Stimulated activated CD8-positive, alpha-beta memory T cell treated with anti-CD3 and anti-CD28 coated beads, Interleukin-15, amount 100 ng/mL, for 24 hours (primary cell): ENCODE data around the gene CD302.
"Not testable (repeated sequence)": the region's sequence is repeated elsewhere in the genome, so short reads cannot be mapped to it uniquely, and the experiment has no call there.

Experiments used
- DNase-seq: peaks from one replicate; pipeline ENCODE4 v3.0.0-alpha.2; 2020; ENCODE audit warnings: low read depth

CD302 gene

GRCh38 chr2:159793326-159793725 is 4.7 kb downstream of the CD302 start:
- no peak for DNase-seq

DNA sequence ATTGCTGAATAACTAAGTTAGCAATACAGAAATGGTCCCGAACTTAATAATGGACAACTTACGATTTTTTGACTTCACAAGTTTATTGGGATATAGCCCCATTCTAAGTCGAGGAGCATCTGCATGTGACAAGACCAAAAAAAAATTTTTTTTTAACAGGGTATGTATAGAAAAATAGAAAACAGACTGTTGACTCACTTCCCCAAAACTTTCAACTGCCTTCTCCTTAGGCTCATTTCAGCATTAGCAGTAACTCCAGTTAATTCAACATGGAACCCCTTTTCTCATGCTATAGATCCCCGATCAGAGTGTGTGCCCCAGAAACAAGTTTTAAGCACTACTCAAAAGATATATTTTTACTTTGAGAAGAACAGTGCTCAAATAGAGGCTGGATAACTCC is 5.4 kb downstream of the CD302 start:
- DNase-seq = no peak

DNA sequence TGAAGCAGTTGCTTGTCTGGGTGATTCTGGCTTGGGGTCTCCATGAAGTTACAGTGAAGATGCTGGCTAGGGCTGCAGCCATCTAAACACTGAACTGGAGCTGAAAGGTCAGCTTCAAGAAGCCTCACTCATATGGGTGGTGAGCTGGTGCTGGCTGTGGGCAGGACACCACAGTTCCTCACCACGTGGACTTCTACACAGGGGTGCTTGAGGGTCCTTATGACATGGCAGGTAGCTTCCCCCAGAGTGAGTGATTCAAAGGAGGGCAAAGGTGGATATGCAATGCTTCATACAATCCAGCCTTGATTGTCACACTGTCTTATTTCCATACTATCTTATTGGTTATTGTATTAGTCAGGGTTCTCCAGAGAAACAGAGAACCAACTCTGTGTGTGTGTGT is 6.0 kb downstream of the CD302 start:
- no peak for DNase-seq

GRCh38 chr2:159790323-159790722 is 7.7 kb downstream of the CD302 start:
- DNase-seq = no peak

GRCh38 chr2:159788253-159788652 is 9.8 kb downstream of the CD302 start:
- no peak for DNase-seq

GRCh38 chr2:159787647-159788046 is 10.4 kb downstream of the CD302 start:
- DNase-seq = not testable (repeated sequence)

GRCh38 chr2:159786938-159787337 is 11.1 kb downstream of the CD302 start:
- DNase-seq = no peak

GRCh38 chr2:159785195-159785594 is 12.8 kb downstream of the CD302 start:
- DNase-seq = no peak

GRCh38 chr2:159784744-159785143 is 13.3 kb downstream of the CD302 start:
- DNase-seq = not testable (repeated sequence)

GRCh38 chr2:159783556-159783955 is 14.5 kb downstream of the CD302 start:
- DNase-seq = no peak

- DNase-seq = no peak
Observed at GRCh38 chr2:159776321-159776720, 21.7 kb downstream of the CD302 start.

DNA sequence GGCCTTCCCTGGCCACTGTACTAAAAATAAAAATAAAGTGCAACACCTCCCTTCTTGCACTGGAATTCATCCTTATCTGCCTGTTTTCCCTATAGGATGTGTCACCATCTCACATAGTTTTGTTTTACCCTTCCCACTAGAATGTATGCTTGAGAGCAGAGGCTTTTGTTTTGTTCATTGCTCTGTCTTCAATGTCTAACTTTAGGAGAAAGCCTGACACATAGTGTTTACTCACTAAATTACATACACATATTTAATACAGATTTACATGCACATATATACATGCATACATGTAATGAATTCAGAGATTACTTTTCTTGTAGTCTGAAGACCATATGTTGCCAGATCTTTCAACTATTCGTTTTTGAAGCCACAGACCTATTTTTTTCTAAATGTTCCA is 23.0 kb downstream of the CD302 start:
- DNase-seq = no peak

DNA sequence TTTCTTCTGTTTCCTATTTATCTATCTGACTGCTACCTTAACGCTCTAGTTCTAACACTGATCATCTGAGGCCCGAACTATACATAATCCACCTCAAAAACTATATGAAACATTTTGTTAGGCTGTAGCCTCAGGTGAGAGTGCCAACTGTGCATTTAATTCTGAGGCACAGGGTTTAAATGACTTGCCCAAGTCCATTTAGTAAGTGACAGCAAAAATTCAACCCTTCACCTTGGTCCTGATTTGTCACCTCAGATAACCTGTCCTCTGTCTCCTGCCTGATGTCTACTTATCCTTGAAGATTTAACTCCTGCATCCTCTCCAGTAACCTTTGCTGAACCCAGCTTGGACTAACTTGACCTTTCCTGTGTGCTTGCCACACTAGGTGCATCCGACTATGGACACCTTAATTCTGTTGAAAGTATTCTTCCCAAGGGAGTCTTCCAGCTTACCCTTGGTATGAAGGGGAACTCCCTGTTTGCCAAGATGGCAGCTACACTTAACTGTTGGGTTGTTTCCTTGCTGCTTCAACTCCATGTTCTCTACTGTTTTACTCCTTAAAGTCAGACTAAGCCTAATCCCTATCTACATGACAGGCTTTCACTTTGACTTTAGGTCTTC is 23.5 kb downstream of the CD302 start:
- DNase-seq = no peak

GRCh38 chr2:159773886-159774285 is 24.1 kb downstream of the CD302 start:
- DNase-seq = no peak

DNA sequence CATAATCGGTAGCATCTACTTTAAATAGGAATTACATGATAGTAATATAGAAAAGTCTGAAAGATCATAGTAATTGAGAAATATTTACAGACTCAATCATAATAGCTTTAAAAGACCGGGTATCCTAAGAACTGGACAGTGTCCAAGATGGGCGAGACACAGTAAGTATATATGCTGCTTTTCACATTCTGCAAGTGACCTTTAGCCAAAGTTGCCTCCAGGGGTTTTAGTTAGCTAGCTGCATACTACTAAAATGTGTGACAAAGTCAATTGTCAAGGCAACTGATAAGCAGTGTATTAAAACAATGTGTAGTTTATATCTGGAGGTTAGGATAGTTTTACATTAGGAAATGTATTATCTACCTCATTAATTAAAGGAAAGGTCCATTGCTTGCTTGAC is 24.6 kb downstream of the CD302 start:
- no peak for DNase-seq

- DNase-seq = no peak
Observed at GRCh38 chr2:159769147-159769546, 28.9 kb downstream of the CD302 start.

GRCh38 chr2:159762075-159762474 is 35.9 kb downstream of the CD302 start:
- DNase-seq = no peak

GRCh38 chr2:159760326-159760725 is 37.7 kb downstream of the CD302 start:
- no peak for DNase-seq

GRCh38 chr2:159759577-159759976 is 38.4 kb downstream of the CD302 start:
- DNase-seq = no peak

GRCh38 chr2:159758686-159759085 is 39.3 kb downstream of the CD302 start:
- no peak for DNase-seq

GRCh38 chr2:159758239-159758638 is 39.8 kb downstream of the CD302 start:
- DNase-seq = no peak

- DNase-seq = no peak
Observed at GRCh38 chr2:159755788-159756187, 42.2 kb downstream of the CD302 start.

DNA sequence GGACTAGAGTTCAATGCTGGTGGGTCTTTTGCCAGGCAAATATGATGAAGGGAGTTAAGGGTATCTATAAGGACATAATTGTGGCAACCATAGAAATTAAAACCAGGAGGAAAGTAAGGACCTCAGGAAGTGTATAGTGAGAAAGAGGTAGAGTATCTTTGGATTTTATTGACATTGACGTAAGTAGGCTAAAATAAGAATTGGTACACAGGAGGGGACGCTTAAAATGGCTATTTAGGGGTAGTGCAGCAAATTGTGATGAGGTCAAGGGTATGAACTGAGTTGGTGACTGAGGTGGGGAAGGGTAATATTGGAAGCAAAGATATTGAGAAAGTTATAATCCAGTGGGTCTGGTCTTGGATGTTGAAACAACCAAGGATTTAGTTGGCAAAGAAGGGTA is 43.0 kb downstream of the CD302 start:
- DNase-seq = no peak

DNA sequence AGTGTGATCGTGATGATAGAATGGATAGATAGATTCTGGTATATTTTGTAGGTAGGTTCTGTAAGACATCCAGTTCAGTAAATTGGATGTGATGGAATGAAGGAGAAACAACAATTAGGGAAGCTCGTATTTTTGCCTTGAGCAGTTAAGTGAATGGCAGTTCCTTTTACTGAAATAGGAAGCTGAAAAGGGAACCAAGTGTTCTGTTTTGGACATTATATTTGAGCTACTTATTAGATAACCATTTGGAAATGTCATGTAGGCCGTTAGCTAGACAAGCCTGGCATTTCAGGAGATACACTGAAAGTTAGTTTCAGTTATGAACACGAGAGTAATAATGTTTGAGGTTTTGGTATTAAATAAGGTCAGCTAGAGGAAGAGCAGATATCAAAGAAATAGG is 44.2 kb downstream of the CD302 start:
- no peak for DNase-seq

GRCh38 chr2:159750873-159751272 is 47.1 kb downstream of the CD302 start:
- DNase-seq = no peak
